OCI-LY3 (cell line): ENCODE measurements around the gene IL1RAPL1.

Experiments used
- CTCF ChIP-seq: fragments of 200-600, 300-600 bp; sonication (generic); IDR thresholded peaks from 2 replicates; pipeline ENCODE4 v1.5.1; 2014; ENCODE audit warnings: antibody characterized with exemption, low read length, low read depth
- EZH2phosphoT487 ChIP-seq: fragments of 200-600 bp; shearing (Covaris generic); IDR thresholded peaks from 2 replicates; pipeline ENCODE4 v1.6.1; 2018; ENCODE audit warnings: antibody characterized with exemption, mixed run types, low read depth

GRCh38 chrX:29617276-29617675, 1030.0 kb downstream of the IL1RAPL1 start:
- TF ChIP-seq CTCF (no peak), EZH2phosphoT487 (no peak)
